ENCODE measurements around the gene KRT36. TPM values are rescaled to one million over a fixed set of nuclear protein-coding genes. Genes with fewer than 3 reads are reported as not detected.

Gene KRT36
- polyA plus RNA-seq, 3 donors, result 0.24 to 0.87 (median 0.25) TPM

DNA sequence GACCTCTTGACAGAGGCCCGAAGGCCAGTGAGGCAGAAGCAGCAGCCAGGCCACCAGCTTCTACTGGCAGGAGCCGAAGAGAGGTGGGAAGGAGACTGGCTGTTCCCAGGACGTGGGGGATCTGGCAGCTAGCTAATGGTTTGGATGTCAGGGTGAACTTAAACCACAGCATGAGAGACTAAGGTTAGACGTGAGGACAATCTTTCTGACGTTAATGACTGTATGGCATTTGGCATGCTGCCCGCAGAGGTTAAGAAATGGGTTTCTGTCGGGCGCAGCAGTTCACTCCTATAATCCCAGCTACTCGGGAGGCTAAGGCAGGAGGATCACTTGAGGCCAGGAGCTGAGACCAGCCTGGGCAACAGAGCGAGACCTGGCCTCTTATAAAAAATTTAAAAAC is 22.0 kb upstream of the KRT36 start:
- Histone ChIP-seq H3K4me3 (replicated peaks in 1 of 3; ENCODE audit: low read depth in 2 of 3, low read length in 3 of 3) (no peak overlapping the region), H3K9ac (ENCODE audit: insufficient read depth, low read length, poor library complexity, severe bottlenecking) (peak overlapping the region; percentile 12), H3K4me1 (ENCODE audit: control insufficient read depth in 1 of 2, insufficient read depth in 2 of 2, low read length in 2 of 2) (peaks cover 24 to 28% of the 10 kb centered on the region in 2 donors), H3K36me3 (replicated peaks in 1 of 2; ENCODE audit: control insufficient read depth in 1 of 2, insufficient read depth in 2 of 2, low read length in 2 of 2) (no peaks in the 10 kb centered on the region), H3K4me2 (replicated peaks; ENCODE audit: extremely low read depth, low read length, poor library complexity, severe bottlenecking) (no peak overlapping the region), H3K79me2 (ENCODE audit: insufficient read depth, low read length) (no peaks in the 10 kb centered on the region), H2AFZ (ENCODE audit: insufficient read depth, low read depth, low read length, poor library complexity, severe bottlenecking) (no peak overlapping the region), H4K20me1 (ENCODE audit: insufficient read depth, low read length) (no peaks in the 10 kb centered on the region), H3K27ac (ENCODE audit: low read depth in 1 of 2, low read length in 2 of 2) (no peak overlapping the region), H3K9me3 (replicated peaks in 1 of 2; ENCODE audit: control insufficient read depth in 1 of 2, insufficient read depth in 1 of 2, low read length in 2 of 2) (no peaks in the 10 kb centered on the region), H3K27me3 (ENCODE audit: control insufficient read depth in 2 of 2, insufficient read depth in 2 of 2, low read length in 2 of 2) (no peaks in the 10 kb centered on the region)
- Mint-ChIP-seq H3K27me3 (ENCODE audit: low read depth in 3 of 3) (peaks cover 3 to 11% (median 6%) of the 10 kb centered on the region in 3 donors), H3K4me3 (no peak overlapping the region), H3K4me1 (peaks cover 22% of the 10 kb centered on the region), H3K27ac (peak overlapping the region in 1 of 7 donors; percentile 15), H3K36me3 (no peaks in the 10 kb centered on the region), H3K9me3 (peaks cover 0 to 2% (median 0%) of the 10 kb centered on the region in 7 donors)
- DNase-seq, result no peak
- intact Hi-C loops (cut with micrococcal nuclease), result no loop called here
- TF ChIP-seq, protein P1, sequence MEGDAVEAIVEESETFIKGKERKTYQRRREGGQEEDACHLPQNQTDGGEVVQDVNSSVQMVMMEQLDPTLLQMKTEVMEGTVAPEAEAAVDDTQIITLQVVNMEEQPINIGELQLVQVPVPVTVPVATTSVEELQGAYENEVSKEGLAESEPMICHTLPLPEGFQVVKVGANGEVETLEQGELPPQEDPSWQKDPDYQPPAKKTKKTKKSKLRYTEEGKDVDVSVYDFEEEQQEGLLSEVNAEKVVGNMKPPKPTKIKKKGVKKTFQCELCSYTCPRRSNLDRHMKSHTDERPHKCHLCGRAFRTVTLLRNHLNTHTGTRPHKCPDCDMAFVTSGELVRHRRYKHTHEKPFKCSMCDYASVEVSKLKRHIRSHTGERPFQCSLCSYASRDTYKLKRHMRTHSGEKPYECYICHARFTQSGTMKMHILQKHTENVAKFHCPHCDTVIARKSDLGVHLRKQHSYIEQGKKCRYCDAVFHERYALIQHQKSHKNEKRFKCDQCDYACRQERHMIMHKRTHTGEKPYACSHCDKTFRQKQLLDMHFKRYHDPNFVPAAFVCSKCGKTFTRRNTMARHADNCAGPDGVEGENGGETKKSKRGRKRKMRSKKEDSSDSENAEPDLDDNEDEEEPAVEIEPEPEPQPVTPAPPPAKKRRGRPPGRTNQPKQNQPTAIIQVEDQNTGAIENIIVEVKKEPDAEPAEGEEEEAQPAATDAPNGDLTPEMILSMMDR (IDR thresholded peaks at IDR 0.05), result no peak
- 93% methylated on average over 8 of the region's 10 CpGs for WGBS (ENCODE audit: insufficient coverage)

DNA sequence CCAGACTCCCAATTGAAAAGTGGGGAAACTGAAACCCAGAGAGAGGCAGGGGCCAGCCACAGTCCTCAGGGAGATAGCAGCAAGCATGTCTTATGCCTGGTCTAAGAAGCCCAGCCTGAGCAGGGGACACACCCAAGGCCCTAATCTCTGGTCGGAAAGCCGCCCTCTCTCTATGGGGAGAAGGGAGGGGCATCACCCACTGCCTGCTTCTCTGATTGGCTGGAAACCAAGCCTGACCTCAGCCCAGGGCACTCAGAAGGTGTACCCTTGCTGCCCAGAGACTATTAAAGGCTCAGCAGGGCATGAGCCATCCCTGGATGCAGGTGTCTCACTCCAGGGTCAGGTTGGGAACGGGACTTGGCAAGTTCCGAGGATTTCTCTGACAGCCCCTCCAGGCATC is 21.4 kb upstream of the KRT36 start:
- no peak overlapping the region for H2AFZ ChIP-seq (ENCODE audit: insufficient read depth, low read depth, low read length, poor library complexity, severe bottlenecking)
- no peak overlapping the region for H3K4me3 ChIP-seq (replicated peaks in 1 of 3; ENCODE audit: low read depth in 2 of 3, low read length in 3 of 3)
- TF ChIP-seq, protein P1 (IDR thresholded peaks at IDR 0.05), result no peak
- WGBS (ENCODE audit: insufficient coverage), result no CpG with 5 or more reads among the region's 4 CpGs
- H4K20me1 ChIP-seq (ENCODE audit: insufficient read depth, low read length), result no peaks in the 10 kb centered on the region
- peak overlapping the region; percentile 12 for H3K9ac ChIP-seq (ENCODE audit: insufficient read depth, low read length, poor library complexity, severe bottlenecking)
- H3K36me3 ChIP-seq (replicated peaks in 1 of 2; ENCODE audit: control insufficient read depth in 1 of 2, insufficient read depth in 2 of 2, low read length in 2 of 2), result no peaks in the 10 kb centered on the region
- no peak overlapping the region for H3K4me2 ChIP-seq (replicated peaks; ENCODE audit: extremely low read depth, low read length, poor library complexity, severe bottlenecking)
- H3K27me3 ChIP-seq (ENCODE audit: control insufficient read depth in 2 of 2, insufficient read depth in 2 of 2, low read length in 2 of 2), result no peaks in the 10 kb centered on the region
- intact Hi-C loops (cut with micrococcal nuclease), result no loop called here
- Mint-ChIP-seq H3K4me1 (peaks cover 21% of the 10 kb centered on the region), H3K36me3 (no peaks in the 10 kb centered on the region), H3K9me3 (peaks cover 0 to 2% (median 0%) of the 10 kb centered on the region in 7 donors), H3K4me3 (no peak overlapping the region), H3K27me3 (ENCODE audit: low read depth in 3 of 3) (peaks cover 3 to 11% (median 6%) of the 10 kb centered on the region in 3 donors), H3K27ac (no peak overlapping the region)
- no peaks in the 10 kb centered on the region for H3K9me3 ChIP-seq (replicated peaks in 1 of 2; ENCODE audit: control insufficient read depth in 1 of 2, insufficient read depth in 1 of 2, low read length in 2 of 2)
- H3K4me1 ChIP-seq (ENCODE audit: control insufficient read depth in 1 of 2, insufficient read depth in 2 of 2, low read length in 2 of 2), result peaks cover 27 to 33% of the 10 kb centered on the region in 2 donors
- H3K27ac ChIP-seq (ENCODE audit: low read depth in 1 of 2, low read length in 2 of 2), result no peak overlapping the region
- H3K79me2 ChIP-seq (ENCODE audit: insufficient read depth, low read length), result no peaks in the 10 kb centered on the region
- DNase-seq, result no peak

Measured in CD14-positive monocyte (primary cell).